ENCODE data around the gene RPS6KA2. TPM values are rescaled to one million over a fixed set of nuclear protein-coding genes. Genes with fewer than 3 reads are reported as not detected.

The RPS6KA2 gene
- total RNA-seq, 1 experiment from 2014 or later: 4.1 TPM

- ChIA-PET CTCF (interaction anchor here (0.5 kb wide), 1 partner anchor 24 kb away, joined by 3 read pairs; no protein-coding TSS in a partner anchor), POLR2A (no interaction called here)
- intact Hi-C loops (cut with micrococcal nuclease; ENCODE audit: unreplicated experiment) (loop anchor here (10.0 kb wide), 1 partner anchor 1187 kb away; no protein-coding TSS in a partner anchor), in situ Hi-C loops (cut with HindIII; ENCODE audit: low pct_unique_long_range_greater_than_20kb, low sequenced_read_pairs) (no loop called here)
- no TSS peak for BruUV-seq (replicated peaks)
- peaks cover 42% of the 10 kb centered on the region for H3K27me3 ChIP-seq (ENCODE audit: control insufficient read depth, insufficient read depth, low read length)
- no peak for DNase-seq (ENCODE audit: low read depth, low spot score)
- no peaks in the 10 kb centered on the region for H3K36me3 ChIP-seq (ENCODE audit: control insufficient read depth, insufficient read depth, low read length)
- H3K4me3 ChIP-seq (ENCODE audit: low read depth in 2 of 2, low read length in 2 of 2): peak overlapping the region; percentile 59 to 85
- TF ChIP-seq TCF7L2 (IDR thresholded peaks at IDR 0.05; ENCODE audit: low read depth, low read length) (peak; percentile 36; the same call in 1 of the 2 replicates), POLR2AphosphoS5 (IDR thresholded peaks at IDR 0.05; ENCODE audit: low read depth, low read length) (no peak)
- peaks cover 12% of the 10 kb centered on the region for H3K4me1 ChIP-seq (ENCODE audit: control insufficient read depth, insufficient read depth, low read length)
- no peak overlapping the region for H3K27ac ChIP-seq (ENCODE audit: low read length)
- ATAC-seq: peak; percentile 29
- H3K9me3 ChIP-seq (ENCODE audit: control insufficient read depth, insufficient read depth, low read depth, low read length): no peaks in the 10 kb centered on the region
These were observed 1.1 kb upstream of the RPS6KA2 start for GRCh38 chr6:166627875-166628801.

GRCh38 chr6:166626177-166627032 is 646 bp downstream of the RPS6KA2 start:
- H3K36me3 ChIP-seq (ENCODE audit: control insufficient read depth, insufficient read depth, low read length): no peaks in the 10 kb centered on the region
- ChIA-PET POLR2A (interaction anchor here (0.6 kb wide), 1 partner anchor 594 kb away, joined by 9 read pairs; no protein-coding TSS in a partner anchor), CTCF (interaction anchor here (0.7 kb wide), 1 partner anchor 19 kb away, joined by 3 read pairs; no protein-coding TSS in a partner anchor)
- intact Hi-C loops (cut with micrococcal nuclease; ENCODE audit: unreplicated experiment) (loop anchor here (10.0 kb wide), 1 partner anchor 1188 kb away; no protein-coding TSS in a partner anchor), in situ Hi-C loops (cut with HindIII; ENCODE audit: low pct_unique_long_range_greater_than_20kb, low sequenced_read_pairs) (no loop called here)
- no TSS peak for BruUV-seq (replicated peaks)
- H3K4me3 ChIP-seq (ENCODE audit: low read depth in 2 of 2, low read length in 2 of 2): peak overlapping the region; percentile 68 to 77
- no peak for TF ChIP-seq SIN3A (IDR thresholded peaks at IDR 0.05; ENCODE audit: borderline replicate concordance, insufficient read depth, low read depth, low read length)
- no peak for TF ChIP-seq POLR2AphosphoS5 (IDR thresholded peaks at IDR 0.05; ENCODE audit: low read depth, low read length)
- TF ChIP-seq, protein P1, sequence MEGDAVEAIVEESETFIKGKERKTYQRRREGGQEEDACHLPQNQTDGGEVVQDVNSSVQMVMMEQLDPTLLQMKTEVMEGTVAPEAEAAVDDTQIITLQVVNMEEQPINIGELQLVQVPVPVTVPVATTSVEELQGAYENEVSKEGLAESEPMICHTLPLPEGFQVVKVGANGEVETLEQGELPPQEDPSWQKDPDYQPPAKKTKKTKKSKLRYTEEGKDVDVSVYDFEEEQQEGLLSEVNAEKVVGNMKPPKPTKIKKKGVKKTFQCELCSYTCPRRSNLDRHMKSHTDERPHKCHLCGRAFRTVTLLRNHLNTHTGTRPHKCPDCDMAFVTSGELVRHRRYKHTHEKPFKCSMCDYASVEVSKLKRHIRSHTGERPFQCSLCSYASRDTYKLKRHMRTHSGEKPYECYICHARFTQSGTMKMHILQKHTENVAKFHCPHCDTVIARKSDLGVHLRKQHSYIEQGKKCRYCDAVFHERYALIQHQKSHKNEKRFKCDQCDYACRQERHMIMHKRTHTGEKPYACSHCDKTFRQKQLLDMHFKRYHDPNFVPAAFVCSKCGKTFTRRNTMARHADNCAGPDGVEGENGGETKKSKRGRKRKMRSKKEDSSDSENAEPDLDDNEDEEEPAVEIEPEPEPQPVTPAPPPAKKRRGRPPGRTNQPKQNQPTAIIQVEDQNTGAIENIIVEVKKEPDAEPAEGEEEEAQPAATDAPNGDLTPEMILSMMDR (IDR thresholded peaks at IDR 0.05): no peak
- no peak for TF ChIP-seq REST (IDR thresholded peaks at IDR 0.05; ENCODE audit: insufficient read depth in 1 of 2, low read depth in 2 of 2, low read length in 1 of 2)
- no peak for TF ChIP-seq TCF7L2 (IDR thresholded peaks at IDR 0.05; ENCODE audit: low read depth, low read length)
- no peak for DNase-seq (ENCODE audit: low read depth, low spot score)
- peaks cover 12% of the 10 kb centered on the region for H3K4me1 ChIP-seq (ENCODE audit: control insufficient read depth, insufficient read depth, low read length)
- H3K27me3 ChIP-seq (ENCODE audit: control insufficient read depth, insufficient read depth, low read length): peaks cover 50% of the 10 kb centered on the region
- peak; percentile 9 for ATAC-seq
- peak overlapping the region; percentile 1; the same call in 1 of the 2 replicates for H3K27ac ChIP-seq (ENCODE audit: low read length)
- no peaks in the 10 kb centered on the region for H3K9me3 ChIP-seq (ENCODE audit: control insufficient read depth, insufficient read depth, low read depth, low read length)

All from Panc1 (cell line).